ENCODE measurements around the gene ALG14. TPM values are rescaled to one million over a fixed set of nuclear protein-coding genes. Genes with fewer than 3 reads are reported as not detected.

ALG14 gene
- total RNA-seq, 2 donors from 2014 or later, result 1.6 TPM

- TF ChIP-seq, protein P1, sequence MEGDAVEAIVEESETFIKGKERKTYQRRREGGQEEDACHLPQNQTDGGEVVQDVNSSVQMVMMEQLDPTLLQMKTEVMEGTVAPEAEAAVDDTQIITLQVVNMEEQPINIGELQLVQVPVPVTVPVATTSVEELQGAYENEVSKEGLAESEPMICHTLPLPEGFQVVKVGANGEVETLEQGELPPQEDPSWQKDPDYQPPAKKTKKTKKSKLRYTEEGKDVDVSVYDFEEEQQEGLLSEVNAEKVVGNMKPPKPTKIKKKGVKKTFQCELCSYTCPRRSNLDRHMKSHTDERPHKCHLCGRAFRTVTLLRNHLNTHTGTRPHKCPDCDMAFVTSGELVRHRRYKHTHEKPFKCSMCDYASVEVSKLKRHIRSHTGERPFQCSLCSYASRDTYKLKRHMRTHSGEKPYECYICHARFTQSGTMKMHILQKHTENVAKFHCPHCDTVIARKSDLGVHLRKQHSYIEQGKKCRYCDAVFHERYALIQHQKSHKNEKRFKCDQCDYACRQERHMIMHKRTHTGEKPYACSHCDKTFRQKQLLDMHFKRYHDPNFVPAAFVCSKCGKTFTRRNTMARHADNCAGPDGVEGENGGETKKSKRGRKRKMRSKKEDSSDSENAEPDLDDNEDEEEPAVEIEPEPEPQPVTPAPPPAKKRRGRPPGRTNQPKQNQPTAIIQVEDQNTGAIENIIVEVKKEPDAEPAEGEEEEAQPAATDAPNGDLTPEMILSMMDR (IDR thresholded peaks at IDR 0.05), result no peak
- ATAC-seq (ENCODE audit: insufficient number of reproducible peaks, low FRiP score, low read depth), result no peak
- H3K27me3 ChIP-seq (replicated peaks; ENCODE audit: insufficient read depth), result no peaks in the 10 kb centered on the region
- H3K4me3 ChIP-seq, result no peak overlapping the region
- H3K27ac ChIP-seq, result peak overlapping the region in 1 of 2 donors; percentile 70
- no peaks in the 10 kb centered on the region for H3K36me3 ChIP-seq
- H3K4me1 ChIP-seq (ENCODE audit: control insufficient read depth in 1 of 2, low read depth in 2 of 2), result peaks cover 23 to 39% of the 10 kb centered on the region in 2 donors
- DNase-seq (ENCODE audit: low spot score), result no peak
- H3K9me3 ChIP-seq, result no peaks in the 10 kb centered on the region
Observed at GRCh38 chr1:94974241-94974640, 98.5 kb downstream of the ALG14 start.

DNA sequence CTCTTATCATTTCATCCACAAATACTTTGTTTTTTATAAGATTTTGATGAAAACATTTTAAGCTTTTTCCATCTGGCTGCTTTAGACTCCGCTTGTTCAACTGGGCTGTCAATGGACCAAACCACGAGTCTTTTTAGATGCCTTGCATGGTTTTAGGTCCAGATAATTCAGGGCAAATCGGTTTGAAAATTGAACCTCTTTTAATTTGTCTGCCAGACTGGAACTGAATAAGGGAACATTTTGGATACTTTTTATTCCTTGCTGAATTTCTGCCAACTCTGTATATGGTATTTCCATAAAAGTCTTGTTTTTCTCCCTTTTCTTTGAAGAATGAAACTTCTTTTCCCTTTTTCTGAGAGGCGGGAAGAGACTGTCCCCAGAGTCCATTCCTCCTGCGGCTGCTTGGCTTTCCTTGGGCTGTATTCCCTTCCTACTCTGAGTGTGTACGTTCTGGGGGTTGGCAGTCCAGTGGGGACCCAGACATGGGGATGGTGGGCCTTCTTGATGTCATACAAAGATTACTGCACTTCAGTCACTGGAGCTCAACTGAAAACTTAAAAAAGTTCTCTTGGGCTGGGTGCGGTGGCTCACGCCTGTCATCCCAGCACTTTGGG lies 99.3 kb downstream of the ALG14 start:
- H3K27ac ChIP-seq, result peak overlapping the region; percentile 54 to 70
- no peaks in the 10 kb centered on the region for H3K9me3 ChIP-seq
- no peaks in the 10 kb centered on the region for H3K27me3 ChIP-seq (replicated peaks; ENCODE audit: insufficient read depth)
- peaks cover 23 to 39% of the 10 kb centered on the region in 2 donors for H3K4me1 ChIP-seq (ENCODE audit: control insufficient read depth in 1 of 2, low read depth in 2 of 2)
- peak overlapping the region; percentile 6 for H3K4me3 ChIP-seq
- no peaks in the 10 kb centered on the region for H3K36me3 ChIP-seq
- TF ChIP-seq, protein P1 (IDR thresholded peaks at IDR 0.05), result no peak
- DNase-seq (ENCODE audit: low spot score) (no peak), ATAC-seq (ENCODE audit: insufficient number of reproducible peaks, low FRiP score, low read depth) (no peak)

GRCh38 chr1:94971491-94971924 lies 101.2 kb downstream of the ALG14 start:
- H3K36me3 ChIP-seq, result no peaks in the 10 kb centered on the region
- H3K27ac ChIP-seq, result peak overlapping the region; percentile 16 to 45
- H3K4me3 ChIP-seq, result no peak overlapping the region
- H3K4me1 ChIP-seq (ENCODE audit: control insufficient read depth in 1 of 2, low read depth in 2 of 2), result peaks cover 23 to 39% of the 10 kb centered on the region in 2 donors
- no peak for DNase-seq (ENCODE audit: low spot score)
- no peaks in the 10 kb centered on the region for H3K9me3 ChIP-seq
- peak; percentile 47 for ATAC-seq (ENCODE audit: insufficient number of reproducible peaks, low FRiP score, low read depth)
- TF ChIP-seq, protein P1 (IDR thresholded peaks at IDR 0.05), result no peak
- H3K27me3 ChIP-seq (replicated peaks; ENCODE audit: insufficient read depth), result no peaks in the 10 kb centered on the region

- TF ChIP-seq, protein P1 (IDR thresholded peaks at IDR 0.05), result no peak
- no peak for ATAC-seq (ENCODE audit: insufficient number of reproducible peaks, low FRiP score, low read depth)
- DNase-seq (ENCODE audit: low spot score), result no peak
- H3K27ac ChIP-seq, result peak overlapping the region in 1 of 2 donors; percentile 45
- H3K27me3 ChIP-seq (replicated peaks; ENCODE audit: insufficient read depth), result no peaks in the 10 kb centered on the region
- H3K4me1 ChIP-seq (ENCODE audit: control insufficient read depth in 1 of 2, low read depth in 2 of 2), result peaks cover 23 to 39% of the 10 kb centered on the region in 2 donors
- no peaks in the 10 kb centered on the region for H3K9me3 ChIP-seq
- no peaks in the 10 kb centered on the region for H3K36me3 ChIP-seq
- H3K4me3 ChIP-seq, result no peak overlapping the region
Observed at GRCh38 chr1:94970783-94971182, 102.0 kb downstream of the ALG14 start.

DNA sequence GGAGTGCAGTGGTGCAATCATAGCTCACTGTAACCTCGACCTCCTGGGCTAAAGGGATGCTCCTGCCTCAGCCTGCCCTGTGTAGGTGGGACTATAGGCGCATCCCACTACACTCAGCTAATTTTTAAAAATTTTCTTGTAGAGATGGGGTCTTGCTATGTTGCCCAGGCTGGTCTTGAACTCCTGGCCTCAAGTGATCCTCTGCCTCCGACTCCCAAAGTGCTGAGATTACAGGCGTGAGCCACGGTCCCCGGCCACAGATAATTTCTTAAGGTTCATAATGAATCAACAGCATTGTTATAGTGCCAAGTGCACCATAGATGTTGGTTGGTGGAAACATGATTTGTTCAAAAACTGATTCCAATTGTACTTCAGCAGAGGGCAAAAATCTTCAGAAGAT lies 103.6 kb downstream of the ALG14 start:
- TF ChIP-seq, protein P1 (IDR thresholded peaks at IDR 0.05), result no peak
- H3K36me3 ChIP-seq, result no peaks in the 10 kb centered on the region
- peaks cover 20 to 34% of the 10 kb centered on the region in 2 donors for H3K4me1 ChIP-seq (ENCODE audit: control insufficient read depth in 1 of 2, low read depth in 2 of 2)
- H3K9me3 ChIP-seq, result no peaks in the 10 kb centered on the region
- no peak for DNase-seq (ENCODE audit: low spot score)
- H3K27me3 ChIP-seq (replicated peaks; ENCODE audit: insufficient read depth), result no peaks in the 10 kb centered on the region
- H3K4me3 ChIP-seq, result no peak overlapping the region
- no peak overlapping the region for H3K27ac ChIP-seq
- ATAC-seq (ENCODE audit: insufficient number of reproducible peaks, low FRiP score, low read depth), result no peak

Data from thoracic aorta (tissue), 2 donors.